ENCODE data around the gene NARF.

DNA sequence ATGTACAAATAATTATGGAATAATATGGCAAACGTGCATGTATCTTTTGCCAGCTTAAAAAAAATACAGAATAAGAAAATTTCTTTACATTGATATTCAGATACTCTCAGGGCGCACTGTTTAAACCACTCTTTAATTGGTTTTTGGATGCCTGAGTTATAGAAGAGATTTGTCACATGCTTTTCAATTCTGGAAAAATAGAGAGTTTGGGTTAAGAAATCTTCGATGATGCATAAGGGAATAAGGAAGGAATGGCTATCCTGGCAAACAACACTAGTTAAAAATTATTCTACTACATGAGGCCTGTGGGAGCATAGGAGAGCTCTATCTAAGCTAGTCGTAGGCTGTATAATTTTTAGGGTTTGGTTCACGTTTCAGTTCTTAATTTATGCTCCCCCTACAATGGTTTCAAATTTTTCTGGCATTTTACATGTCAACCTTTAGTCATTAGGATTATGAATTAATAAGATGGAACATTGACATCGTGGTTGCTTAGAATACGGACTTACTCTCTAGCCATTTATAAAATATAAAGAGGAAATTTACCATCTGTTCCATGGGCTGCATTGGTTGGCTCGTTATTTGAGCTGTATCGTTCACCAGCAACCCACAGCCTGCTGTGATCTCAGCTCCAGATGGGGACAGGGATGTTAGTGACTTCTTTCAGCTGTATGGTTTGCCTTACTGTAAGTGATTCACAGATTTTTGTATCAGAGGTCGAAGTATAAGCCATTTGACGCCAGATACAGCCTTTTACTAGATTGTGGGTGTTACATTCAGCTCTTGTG lies 15.9 kb downstream of the NARF start:
- no peak for TF ChIP-seq EZH2 (IDR thresholded peaks at IDR 0.05; ENCODE audit: borderline replicate concordance)
- TF ChIP-seq, protein P1, sequence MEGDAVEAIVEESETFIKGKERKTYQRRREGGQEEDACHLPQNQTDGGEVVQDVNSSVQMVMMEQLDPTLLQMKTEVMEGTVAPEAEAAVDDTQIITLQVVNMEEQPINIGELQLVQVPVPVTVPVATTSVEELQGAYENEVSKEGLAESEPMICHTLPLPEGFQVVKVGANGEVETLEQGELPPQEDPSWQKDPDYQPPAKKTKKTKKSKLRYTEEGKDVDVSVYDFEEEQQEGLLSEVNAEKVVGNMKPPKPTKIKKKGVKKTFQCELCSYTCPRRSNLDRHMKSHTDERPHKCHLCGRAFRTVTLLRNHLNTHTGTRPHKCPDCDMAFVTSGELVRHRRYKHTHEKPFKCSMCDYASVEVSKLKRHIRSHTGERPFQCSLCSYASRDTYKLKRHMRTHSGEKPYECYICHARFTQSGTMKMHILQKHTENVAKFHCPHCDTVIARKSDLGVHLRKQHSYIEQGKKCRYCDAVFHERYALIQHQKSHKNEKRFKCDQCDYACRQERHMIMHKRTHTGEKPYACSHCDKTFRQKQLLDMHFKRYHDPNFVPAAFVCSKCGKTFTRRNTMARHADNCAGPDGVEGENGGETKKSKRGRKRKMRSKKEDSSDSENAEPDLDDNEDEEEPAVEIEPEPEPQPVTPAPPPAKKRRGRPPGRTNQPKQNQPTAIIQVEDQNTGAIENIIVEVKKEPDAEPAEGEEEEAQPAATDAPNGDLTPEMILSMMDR (IDR thresholded peaks at IDR 0.05; ENCODE audit: poor library complexity): no peak
